ENCODE measurements around the gene MFSD2A. TPM values are rescaled to one million over a fixed set of nuclear protein-coding genes. Genes with fewer than 3 reads are reported as not detected.
A peak's percentile ranks its signal among the peaks of the same experiment; 100 is the strongest.

Gene MFSD2A
- total and polyA plus RNA-seq, 10 of the 15 experiments (the other 5 are each of a cell fraction or from before 2014, with no cell fraction given), result 0.84 to 30.1 (median 15.2) TPM

DNA sequence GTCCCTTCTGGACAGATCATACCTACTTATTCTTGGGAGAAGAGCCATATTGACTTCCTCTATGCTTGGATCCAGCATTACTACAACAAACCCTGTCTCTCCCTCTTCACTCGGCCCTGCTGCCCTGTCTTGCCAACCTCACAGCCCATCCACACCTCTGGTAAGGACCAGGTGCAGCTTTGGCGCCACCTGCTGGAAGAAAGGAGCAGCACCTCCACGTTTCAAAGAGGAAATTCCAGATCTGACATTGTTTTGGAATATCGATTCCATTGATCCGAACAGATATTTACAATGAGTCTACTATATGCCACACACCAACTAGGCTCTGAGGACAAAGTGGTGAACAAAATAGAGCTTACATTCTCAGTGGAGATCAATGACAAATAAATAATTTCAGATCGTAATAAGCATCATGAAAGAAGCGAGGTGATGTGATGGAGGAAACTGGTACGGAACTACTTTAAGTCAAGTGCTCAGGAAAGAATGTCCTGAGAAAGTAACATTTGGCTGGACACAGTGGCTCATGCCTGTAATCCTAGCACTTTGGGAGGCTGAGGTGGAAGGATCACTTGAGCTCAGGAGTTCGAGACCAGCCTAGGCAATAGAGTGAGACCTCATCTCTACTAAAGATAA lies 18.7 kb downstream of the MFSD2A start:
- Histone ChIP-seq H3K4me2 (ENCODE audit: control insufficient read depth, insufficient read depth) (no peak overlapping the region), H3K36me3 (ENCODE audit: control insufficient read depth in 2 of 2, insufficient read depth in 2 of 2, low read length in 1 of 2) (peaks cover 9 to 12% of the 10 kb centered on the region in 2 experiments; a peak in 3 of 4 replicates), H3K9ac (ENCODE audit: control insufficient read depth, insufficient read depth, low read length) (no peak overlapping the region), H3K4me3 (no peak overlapping the region), H4K20me1 (ENCODE audit: control insufficient read depth, insufficient read depth) (no peaks in the 10 kb centered on the region), H3K27me3 (replicated peaks in 1 of 2; ENCODE audit: control insufficient read depth in 2 of 2, insufficient read depth in 2 of 2, low read length in 1 of 2) (no peaks in the 10 kb centered on the region), H3K79me2 (ENCODE audit: control insufficient read depth, insufficient read depth, low read length) (no peaks in the 10 kb centered on the region), H3K27ac (ENCODE audit: control insufficient read depth, insufficient read depth) (no peak overlapping the region), H2AFZ (ENCODE audit: control insufficient read depth, low read depth, low read length) (peak overlapping the region; percentile 40), H3K4me1 (ENCODE audit: control insufficient read depth, insufficient read depth, low read length) (peaks cover 3% of the 10 kb centered on the region), H3K9me3 (replicated peaks; ENCODE audit: control insufficient read depth, insufficient read depth, low read length) (no peaks in the 10 kb centered on the region)
- intact Hi-C loops (cut with micrococcal nuclease; ENCODE audit: unreplicated experiment) (loop anchor here (1.0 kb wide), 3 partner anchors 54 to 157 kb away; no protein-coding TSS in a partner anchor), in situ Hi-C loops (cut with MboI) (loop anchor here (5.0 kb wide), 2 partner anchors 56 to 151 kb away; no protein-coding TSS in a partner anchor)
- peak; percentile 87 for ATAC-seq
- no peak for DNase-seq (ENCODE audit: low read depth, low spot score)
- peak; percentile 85 for FAIRE-seq
- SMC1A ChIA-PET (ENCODE audit: uncharacterized antibody, unreplicated experiment), result interaction anchor here (0.6 to 7.5 kb wide), 30 partner anchors 8 to 365 kb away, joined by 3 to 157 read pairs (median 4); partner anchors contain the start of gene MYCL
- CTCF ChIA-PET, result interaction anchor here (0.7 to 11.5 kb wide), 34 partner anchors 8 to 367 kb away, joined by 3 to 261 read pairs (median 5); partner anchors contain the start of genes CAP1, MFSD2A and MYCL
- POLR2A ChIA-PET, result interaction anchor here (1.0 to 2.5 kb wide), 2 partner anchors 54 to 59 kb away, joined by 6 to 12 read pairs; no protein-coding TSS in a partner anchor
- BruUV-seq (replicated peaks), result no TSS peak
- RAD21 ChIA-PET (ENCODE audit: unreplicated experiment), result interaction anchor here (0.7 to 6.5 kb wide), 16 partner anchors 18 to 230 kb away, joined by 3 to 115 read pairs (median 4); partner anchors contain the start of gene MYCL
- WGBS (ENCODE audit: insufficient coverage, insufficient replicate concordance, low lambda C conversion rate, missing lambda C conversion rate), result 32% methylated on average over 9 of the region's 9 CpGs
- TF ChIP-seq, protein P1, sequence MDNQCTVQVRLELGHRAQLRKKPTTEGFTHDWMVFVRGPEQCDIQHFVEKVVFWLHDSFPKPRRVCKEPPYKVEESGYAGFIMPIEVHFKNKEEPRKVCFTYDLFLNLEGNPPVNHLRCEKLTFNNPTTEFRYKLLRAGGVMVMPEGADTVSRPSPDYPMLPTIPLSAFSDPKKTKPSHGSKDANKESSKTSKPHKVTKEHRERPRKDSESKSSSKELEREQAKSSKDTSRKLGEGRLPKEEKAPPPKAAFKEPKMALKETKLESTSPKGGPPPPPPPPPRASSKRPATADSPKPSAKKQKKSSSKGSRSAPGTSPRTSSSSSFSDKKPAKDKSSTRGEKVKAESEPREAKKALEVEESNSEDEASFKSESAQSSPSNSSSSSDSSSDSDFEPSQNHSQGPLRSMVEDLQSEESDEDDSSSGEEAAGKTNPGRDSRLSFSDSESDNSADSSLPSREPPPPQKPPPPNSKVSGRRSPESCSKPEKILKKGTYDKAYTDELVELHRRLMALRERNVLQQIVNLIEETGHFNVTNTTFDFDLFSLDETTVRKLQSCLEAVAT (IDR thresholded peaks at IDR 0.05), result 0 out of 2 replicates have a peak, but pooled peaks have one; percentile 26
- TF ChIP-seq, protein P2, sequence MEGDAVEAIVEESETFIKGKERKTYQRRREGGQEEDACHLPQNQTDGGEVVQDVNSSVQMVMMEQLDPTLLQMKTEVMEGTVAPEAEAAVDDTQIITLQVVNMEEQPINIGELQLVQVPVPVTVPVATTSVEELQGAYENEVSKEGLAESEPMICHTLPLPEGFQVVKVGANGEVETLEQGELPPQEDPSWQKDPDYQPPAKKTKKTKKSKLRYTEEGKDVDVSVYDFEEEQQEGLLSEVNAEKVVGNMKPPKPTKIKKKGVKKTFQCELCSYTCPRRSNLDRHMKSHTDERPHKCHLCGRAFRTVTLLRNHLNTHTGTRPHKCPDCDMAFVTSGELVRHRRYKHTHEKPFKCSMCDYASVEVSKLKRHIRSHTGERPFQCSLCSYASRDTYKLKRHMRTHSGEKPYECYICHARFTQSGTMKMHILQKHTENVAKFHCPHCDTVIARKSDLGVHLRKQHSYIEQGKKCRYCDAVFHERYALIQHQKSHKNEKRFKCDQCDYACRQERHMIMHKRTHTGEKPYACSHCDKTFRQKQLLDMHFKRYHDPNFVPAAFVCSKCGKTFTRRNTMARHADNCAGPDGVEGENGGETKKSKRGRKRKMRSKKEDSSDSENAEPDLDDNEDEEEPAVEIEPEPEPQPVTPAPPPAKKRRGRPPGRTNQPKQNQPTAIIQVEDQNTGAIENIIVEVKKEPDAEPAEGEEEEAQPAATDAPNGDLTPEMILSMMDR (IDR thresholded peaks at IDR 0.05 in 2 of 3, conservative IDR thresholded peaks at IDR 0.05 in 1 of 3; ENCODE audit: control insufficient read depth in 2 of 3, extremely low read depth in 1 of 3, insufficient read depth in 1 of 3, low read depth in 3 of 3, low read length in 3 of 3), result peak; percentile 97
- TF ChIP-seq POU2F2 (IDR thresholded peaks at IDR 0.05; ENCODE audit: borderline replicate concordance, low read depth, low read length) (peak; percentile 11; the same call in 1 of the 3 replicates), EZH2 (IDR thresholded peaks at IDR 0.05; ENCODE audit: borderline replicate concordance, control insufficient read depth, low read depth, low read length) (no peak), SMAD5 (IDR thresholded peaks at IDR 0.05; ENCODE audit: low read depth) (no peak), SMARCA5 (IDR thresholded peaks at IDR 0.05) (peak; percentile 51; the same call in 1 of the 2 replicates), SMC3 (IDR thresholded peaks at IDR 0.05; ENCODE audit: borderline replicate concordance, low read length) (peak; percentile 99), NBN (IDR thresholded peaks at IDR 0.05) (0 out of 2 replicates have a peak, but pooled peaks have one; percentile 31), CREM (IDR thresholded peaks at IDR 0.05; ENCODE audit: low read depth) (no peak), EED (IDR thresholded peaks at IDR 0.05; ENCODE audit: low read depth) (peak; percentile 52; the same call in 1 of the 2 replicates), IKZF2 (IDR thresholded peaks at IDR 0.05) (peak in 1 of 2 experiments; percentile 28; a peak in 1 of 4 replicates), BHLHE40 (IDR thresholded peaks at IDR 0.05; ENCODE audit: borderline replicate concordance in 1 of 2, low read depth in 2 of 2, low read length in 1 of 2) (0 out of 4 replicates have a peak, but pooled peaks of 1 of the 2 experiments have one; percentile 21), TCF7 (IDR thresholded peaks at IDR 0.05; ENCODE audit: borderline replicate concordance) (no peak), RAD21 (IDR thresholded peaks at IDR 0.05; ENCODE audit: insufficient read depth, low read depth, low read length) (peak; percentile 100), YY1 (IDR thresholded peaks at IDR 0.05; ENCODE audit: low read depth, low read length) (peak; percentile 63; the same call in 1 of the 2 replicates)
- TF ChIP-seq, protein P3, sequence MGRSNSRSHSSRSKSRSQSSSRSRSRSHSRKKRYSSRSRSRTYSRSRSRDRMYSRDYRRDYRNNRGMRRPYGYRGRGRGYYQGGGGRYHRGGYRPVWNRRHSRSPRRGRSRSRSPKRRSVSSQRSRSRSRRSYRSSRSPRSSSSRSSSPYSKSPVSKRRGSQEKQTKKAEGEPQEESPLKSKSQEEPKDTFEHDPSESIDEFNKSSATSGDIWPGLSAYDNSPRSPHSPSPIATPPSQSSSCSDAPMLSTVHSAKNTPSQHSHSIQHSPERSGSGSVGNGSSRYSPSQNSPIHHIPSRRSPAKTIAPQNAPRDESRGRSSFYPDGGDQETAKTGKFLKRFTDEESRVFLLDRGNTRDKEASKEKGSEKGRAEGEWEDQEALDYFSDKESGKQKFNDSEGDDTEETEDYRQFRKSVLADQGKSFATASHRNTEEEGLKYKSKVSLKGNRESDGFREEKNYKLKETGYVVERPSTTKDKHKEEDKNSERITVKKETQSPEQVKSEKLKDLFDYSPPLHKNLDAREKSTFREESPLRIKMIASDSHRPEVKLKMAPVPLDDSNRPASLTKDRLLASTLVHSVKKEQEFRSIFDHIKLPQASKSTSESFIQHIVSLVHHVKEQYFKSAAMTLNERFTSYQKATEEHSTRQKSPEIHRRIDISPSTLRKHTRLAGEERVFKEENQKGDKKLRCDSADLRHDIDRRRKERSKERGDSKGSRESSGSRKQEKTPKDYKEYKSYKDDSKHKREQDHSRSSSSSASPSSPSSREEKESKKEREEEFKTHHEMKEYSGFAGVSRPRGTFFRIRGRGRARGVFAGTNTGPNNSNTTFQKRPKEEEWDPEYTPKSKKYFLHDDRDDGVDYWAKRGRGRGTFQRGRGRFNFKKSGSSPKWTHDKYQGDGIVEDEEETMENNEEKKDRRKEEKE (IDR thresholded peaks at IDR 0.05), result no peak

Measured in GM12878 (cell line).